Esophagus squamous epithelium (tissue), 5 donors: ENCODE results near the gene PTPRN2. TPM values are rescaled to one million over a fixed set of nuclear protein-coding genes. Genes with fewer than 3 reads are reported as not detected.

Experiments
- DNase-seq: peaks from one replicate; lab custom pipeline; 2025; lab: John Stamatoyannopoulos, UW
- H3K27ac ChIP-seq, 4 donors: fragments of 200-600 bp; sonication (generic); one replicate each; pipeline ENCODE4 v1.5.1; 2016 to 2019; ENCODE audit warnings: mild to moderate bottlenecking in 1 of 4
- H3K27me3 ChIP-seq, 4 donors: fragments of 200-600 bp; sonication (generic); 1 replicate in 3 of 4; 2 replicates in 1 of 4; pipeline versions ENCODE4 v1.5.1 to v1.6.0; 2017 to 2021; ENCODE audit warnings: antibody characterized with exemption in 1 of 4
- H3K36me3 ChIP-seq, 3 donors: fragments of 200-600 bp; sonication (generic); one replicate each; pipeline ENCODE4 v1.5.1; 2016 to 2019
- H3K4me1 ChIP-seq, 3 donors: fragments of 200-600 bp; sonication (generic); one replicate each; pipeline ENCODE4 v1.5.1; 2017 to 2019
- H3K4me3 ChIP-seq, 4 donors: fragments of 200-600 bp; sonication (generic); 1 replicate in 3 of 4; 2 replicates in 1 of 4; pipeline ENCODE4 v1.5.1; 2016 to 2019; ENCODE audit warnings: mild to moderate bottlenecking in 2 of 4, moderate library complexity in 1 of 4
- H3K9me3 ChIP-seq, 3 donors: fragments of 200-600 bp; sonication (generic); one replicate each; pipeline ENCODE4 v1.5.1; 2016 to 2019
- POLR2A ChIP-seq, 4 donors: fragments of 450-650 bp; IDR thresholded peaks; one replicate each; pipeline ENCODE4 v1.6.1; 2017; ENCODE audit warnings: antibody characterized with exemption in 4 of 4, mild to moderate bottlenecking in 4 of 4, moderate library complexity in 3 of 4
- WGBS, 2 donors: methylation state at CpG; one replicate each; pipeline ENCODE4 v1.1.5; 2018; 5-methylcytosine and 5-hydroxymethylcytosine counted together
- intact Hi-C: fragments of 100-400 bp; cut with DNase I; formaldehyde crosslinking; loops from one replicate; pipeline ENCODE4 v1.15.0; 2022
- total RNA-seq, 4 donors: library from RNA; depleted of rRNA; stranded (reverse); fragments of >200 nt; gene quantifications; one replicate each; pipeline ENCODE4 v1.1.0, GENCODE V29; 2016
- TF ChIP-seq, protein P1 (sequence below), 6 experiments: fragments of 450-650 bp in 4 of 6; fragments of 200-600 bp in 2 of 6; sonication (generic) in 2 of 6; IDR thresholded peaks; one replicate each; pipeline ENCODE4 v1.5.1; 2016 to 2019; ENCODE audit warnings: antibody characterized with exemption in 6 of 6, mild to moderate bottlenecking in 4 of 6, moderate library complexity in 4 of 6
- donor health status: DM: yes; HTN: yes; CAD: no.

Gene PTPRN2
- total RNA-seq, 4 donors from 2014 or later = 0.38 to 2.7 (median 1.0) TPM

GRCh38 chr7:157857578-157858075 lies 730.0 kb downstream of the PTPRN2 start:
- intact Hi-C loops = no loop called here
- Histone ChIP-seq H3K36me3 (no peaks in the 10 kb centered on the region), H3K4me1 (no peaks in the 10 kb centered on the region), H3K9me3 (no peaks in the 10 kb centered on the region), H3K27me3 (no peaks in the 10 kb centered on the region), H3K27ac (no peak overlapping the region), H3K4me3 (no peak overlapping the region)
- WGBS, 2 donors = 44 to 83% methylated on average over 7 to 10 of the region's 21 CpGs
- no peak for TF ChIP-seq POLR2A (IDR thresholded peaks at IDR 0.05)
- TF ChIP-seq, protein P1, sequence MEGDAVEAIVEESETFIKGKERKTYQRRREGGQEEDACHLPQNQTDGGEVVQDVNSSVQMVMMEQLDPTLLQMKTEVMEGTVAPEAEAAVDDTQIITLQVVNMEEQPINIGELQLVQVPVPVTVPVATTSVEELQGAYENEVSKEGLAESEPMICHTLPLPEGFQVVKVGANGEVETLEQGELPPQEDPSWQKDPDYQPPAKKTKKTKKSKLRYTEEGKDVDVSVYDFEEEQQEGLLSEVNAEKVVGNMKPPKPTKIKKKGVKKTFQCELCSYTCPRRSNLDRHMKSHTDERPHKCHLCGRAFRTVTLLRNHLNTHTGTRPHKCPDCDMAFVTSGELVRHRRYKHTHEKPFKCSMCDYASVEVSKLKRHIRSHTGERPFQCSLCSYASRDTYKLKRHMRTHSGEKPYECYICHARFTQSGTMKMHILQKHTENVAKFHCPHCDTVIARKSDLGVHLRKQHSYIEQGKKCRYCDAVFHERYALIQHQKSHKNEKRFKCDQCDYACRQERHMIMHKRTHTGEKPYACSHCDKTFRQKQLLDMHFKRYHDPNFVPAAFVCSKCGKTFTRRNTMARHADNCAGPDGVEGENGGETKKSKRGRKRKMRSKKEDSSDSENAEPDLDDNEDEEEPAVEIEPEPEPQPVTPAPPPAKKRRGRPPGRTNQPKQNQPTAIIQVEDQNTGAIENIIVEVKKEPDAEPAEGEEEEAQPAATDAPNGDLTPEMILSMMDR (IDR thresholded peaks at IDR 0.05) = no peak
- no peak for DNase-seq

GRCh38 chr7:157856873-157857577 lies 730.6 kb downstream of the PTPRN2 start:
- no peak for TF ChIP-seq POLR2A (IDR thresholded peaks at IDR 0.05)
- TF ChIP-seq, protein P1 (IDR thresholded peaks at IDR 0.05) = no peak
- intact Hi-C loops = no loop called here
- Histone ChIP-seq H3K4me1 (peaks cover 0 to 3% (median 0%) of the 10 kb centered on the region in 3 donors), H3K36me3 (no peaks in the 10 kb centered on the region), H3K4me3 (no peak overlapping the region), H3K9me3 (no peaks in the 10 kb centered on the region), H3K27me3 (no peaks in the 10 kb centered on the region), H3K27ac (no peak overlapping the region)
- no peak for DNase-seq
- 91 to 97% methylated on average over 9 to 14 of the region's 22 CpGs for WGBS, 2 donors

DNA sequence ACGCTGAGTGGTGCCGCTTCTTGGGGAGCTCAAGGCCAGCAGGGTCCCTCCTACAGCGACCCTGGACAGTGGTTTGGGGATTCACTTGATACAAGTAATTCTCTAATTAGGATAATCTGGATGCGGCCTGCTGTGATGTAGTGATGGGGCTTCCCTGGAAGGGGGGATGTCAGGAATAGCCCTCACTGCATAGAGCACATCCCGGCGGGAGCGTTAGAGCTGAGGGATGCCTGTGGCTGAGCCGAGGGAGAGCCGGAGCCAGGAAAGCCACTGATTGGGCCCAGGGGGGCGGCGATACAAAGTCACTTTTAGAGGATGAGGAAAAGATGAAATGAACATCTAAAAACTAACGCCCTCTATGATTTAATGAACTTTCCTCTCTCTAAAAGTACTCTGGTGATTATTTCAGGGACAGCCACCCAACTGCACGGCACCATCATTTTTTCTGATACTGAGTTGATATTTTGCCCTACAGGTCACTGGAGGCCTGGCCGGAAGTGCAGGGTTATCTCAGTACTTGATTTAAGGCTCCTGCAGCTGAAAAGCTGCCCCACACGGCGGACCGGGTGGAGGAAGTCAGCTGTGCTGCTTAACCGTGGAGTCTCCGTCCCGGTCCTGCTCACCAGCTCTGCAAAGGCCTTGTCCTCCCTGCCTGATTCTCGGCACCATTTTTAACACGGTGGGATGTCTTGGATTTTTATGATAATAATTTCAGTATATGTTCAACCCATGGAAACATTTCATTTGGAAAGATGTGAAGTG lies 732.0 kb downstream of the PTPRN2 start:
- intact Hi-C loops = no loop called here
- no peak for DNase-seq
- TF ChIP-seq, protein P1 (IDR thresholded peaks at IDR 0.05) = no peak
- no peak for TF ChIP-seq POLR2A (IDR thresholded peaks at IDR 0.05)
- H3K9me3 ChIP-seq = no peaks in the 10 kb centered on the region
- WGBS, 2 donors = 64 to 82% methylated on average over 18 to 20 of the region's 22 CpGs
- H3K27ac ChIP-seq = no peak overlapping the region
- H3K36me3 ChIP-seq = no peaks in the 10 kb centered on the region
- no peak overlapping the region for H3K4me3 ChIP-seq
- H3K4me1 ChIP-seq = peaks cover 3 to 12% (median 4%) of the 10 kb centered on the region in 3 donors
- no peaks in the 10 kb centered on the region for H3K27me3 ChIP-seq

DNA sequence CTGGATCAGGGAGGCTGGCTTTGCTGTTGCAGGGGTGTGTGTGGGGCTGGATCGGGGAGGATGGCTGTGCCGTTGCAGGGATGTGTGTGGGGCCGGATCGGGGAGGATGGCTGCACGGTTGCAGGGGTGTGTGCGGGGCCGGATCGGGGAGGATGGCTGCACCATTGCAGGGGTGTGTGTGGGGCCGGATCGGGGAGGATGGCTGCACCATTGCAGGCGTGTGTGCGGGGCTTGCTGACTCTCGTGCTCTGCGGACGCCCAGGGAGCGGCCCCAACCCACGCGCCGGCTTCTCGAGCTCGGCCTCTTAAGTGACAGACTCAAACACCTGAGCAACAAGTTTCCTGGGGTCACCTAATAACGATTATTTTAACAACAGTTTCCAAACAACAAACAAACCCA lies 732.6 kb downstream of the PTPRN2 start:
- no peak for TF ChIP-seq POLR2A (IDR thresholded peaks at IDR 0.05)
- TF ChIP-seq, protein P1 (IDR thresholded peaks at IDR 0.05) = no peak
- Histone ChIP-seq H3K4me1 (peaks cover 3 to 12% (median 4%) of the 10 kb centered on the region in 3 donors), H3K27me3 (no peaks in the 10 kb centered on the region), H3K9me3 (no peaks in the 10 kb centered on the region), H3K4me3 (no peak overlapping the region), H3K36me3 (no peaks in the 10 kb centered on the region), H3K27ac (peak overlapping the region in 1 of 4 donors; percentile 49)
- 84 to 87% methylated on average over 15 to 21 of the region's 22 CpGs for WGBS, 2 donors
- intact Hi-C loops = no loop called here
- DNase-seq = no peak
